ENCODE data around the gene JADE2.

Gene JADE2

DNA sequence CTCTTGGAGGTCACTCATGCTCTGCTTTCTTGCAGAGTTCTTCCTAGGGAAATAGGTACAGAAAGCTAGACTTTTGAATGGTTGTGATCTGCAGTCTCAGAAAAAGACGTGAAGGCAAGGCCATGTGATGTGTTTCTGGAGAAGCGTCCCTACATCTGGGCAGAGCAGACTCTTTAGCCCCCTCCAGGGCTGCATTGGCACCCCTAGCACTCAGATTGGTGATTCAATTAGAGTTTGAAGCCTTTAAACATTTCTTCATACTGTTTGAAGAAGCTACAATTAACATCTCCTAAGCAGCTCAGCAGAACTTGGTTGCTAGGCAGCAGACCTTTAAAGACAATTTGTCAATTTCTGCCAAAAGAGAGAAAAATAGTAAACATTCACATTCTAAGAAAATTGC, 21.6 kb downstream of the JADE2 start:
- DNase-seq (ENCODE audit: low spot score) = no peak
- TF ChIP-seq, protein P1, sequence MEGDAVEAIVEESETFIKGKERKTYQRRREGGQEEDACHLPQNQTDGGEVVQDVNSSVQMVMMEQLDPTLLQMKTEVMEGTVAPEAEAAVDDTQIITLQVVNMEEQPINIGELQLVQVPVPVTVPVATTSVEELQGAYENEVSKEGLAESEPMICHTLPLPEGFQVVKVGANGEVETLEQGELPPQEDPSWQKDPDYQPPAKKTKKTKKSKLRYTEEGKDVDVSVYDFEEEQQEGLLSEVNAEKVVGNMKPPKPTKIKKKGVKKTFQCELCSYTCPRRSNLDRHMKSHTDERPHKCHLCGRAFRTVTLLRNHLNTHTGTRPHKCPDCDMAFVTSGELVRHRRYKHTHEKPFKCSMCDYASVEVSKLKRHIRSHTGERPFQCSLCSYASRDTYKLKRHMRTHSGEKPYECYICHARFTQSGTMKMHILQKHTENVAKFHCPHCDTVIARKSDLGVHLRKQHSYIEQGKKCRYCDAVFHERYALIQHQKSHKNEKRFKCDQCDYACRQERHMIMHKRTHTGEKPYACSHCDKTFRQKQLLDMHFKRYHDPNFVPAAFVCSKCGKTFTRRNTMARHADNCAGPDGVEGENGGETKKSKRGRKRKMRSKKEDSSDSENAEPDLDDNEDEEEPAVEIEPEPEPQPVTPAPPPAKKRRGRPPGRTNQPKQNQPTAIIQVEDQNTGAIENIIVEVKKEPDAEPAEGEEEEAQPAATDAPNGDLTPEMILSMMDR (IDR thresholded peaks at IDR 0.05; ENCODE audit: borderline replicate concordance, control extremely low read depth, extremely low read depth, insufficient read depth, missing control alignments) = no peak
- in situ Hi-C loops (cut with MboI; ENCODE audit: low sequenced_read_pairs, unreplicated experiment) = no loop called here

DNA sequence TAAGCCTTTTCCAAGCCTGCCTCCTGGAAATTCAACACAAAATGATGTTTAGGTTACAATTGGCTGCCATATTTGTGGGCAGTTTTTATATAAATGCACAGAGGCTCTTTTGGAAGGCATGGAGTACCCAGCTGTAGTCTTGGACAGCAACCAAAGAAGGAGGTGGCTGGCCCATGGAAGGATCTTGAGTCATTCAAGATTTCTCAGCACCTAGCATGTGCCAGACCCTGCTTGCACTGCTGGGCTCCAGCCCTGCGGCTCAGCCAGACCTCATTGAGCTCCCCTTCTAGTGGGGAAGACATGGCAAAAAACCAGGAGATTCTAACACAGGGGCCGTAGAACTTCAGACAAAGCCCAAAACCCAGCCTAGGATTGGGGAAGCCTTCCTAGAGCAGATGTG, 22.1 kb downstream of the JADE2 start:
- DNase-seq (ENCODE audit: low spot score) = no peak
- in situ Hi-C loops (cut with MboI; ENCODE audit: low sequenced_read_pairs, unreplicated experiment) = no loop called here
- TF ChIP-seq, protein P1 (IDR thresholded peaks at IDR 0.05; ENCODE audit: borderline replicate concordance, control extremely low read depth, extremely low read depth, insufficient read depth, missing control alignments) = no peak

DNA sequence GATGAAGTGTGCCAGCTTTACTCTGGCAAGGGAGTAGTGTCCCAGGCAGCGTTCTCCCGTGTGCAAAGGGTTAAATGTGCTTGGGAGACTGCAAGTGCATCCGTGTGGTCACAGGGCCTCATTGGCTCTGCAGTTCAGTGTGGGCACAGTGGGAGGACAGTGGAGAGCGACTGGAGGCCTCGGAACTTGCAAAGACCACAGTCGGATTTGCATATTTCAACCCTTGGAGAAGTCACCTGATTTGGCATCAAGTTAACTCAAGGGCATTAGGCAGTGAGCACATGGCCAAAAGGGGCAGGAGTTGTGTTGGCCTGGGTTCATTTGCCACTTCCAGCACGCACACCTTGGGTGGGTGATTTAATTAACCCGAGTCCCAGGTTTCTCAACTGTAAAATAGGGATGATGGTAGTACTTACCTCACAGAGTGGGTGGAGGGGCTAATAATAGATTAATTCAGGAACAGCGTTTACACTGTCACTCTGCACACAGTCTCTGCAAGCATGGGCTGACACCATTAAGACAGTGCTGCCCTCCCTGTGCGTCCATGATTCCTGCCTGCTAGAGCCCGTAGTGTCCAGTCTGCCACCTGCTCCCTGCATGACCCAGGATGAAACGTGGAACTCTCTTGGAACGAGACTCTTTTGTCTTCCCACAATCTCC, 22.7 kb downstream of the JADE2 start:
- DNase-seq (ENCODE audit: low spot score) = no peak
- TF ChIP-seq, protein P1 (IDR thresholded peaks at IDR 0.05; ENCODE audit: borderline replicate concordance, control extremely low read depth, extremely low read depth, insufficient read depth, missing control alignments) = no peak
- in situ Hi-C loops (cut with MboI; ENCODE audit: low sequenced_read_pairs, unreplicated experiment) = no loop called here

DNA sequence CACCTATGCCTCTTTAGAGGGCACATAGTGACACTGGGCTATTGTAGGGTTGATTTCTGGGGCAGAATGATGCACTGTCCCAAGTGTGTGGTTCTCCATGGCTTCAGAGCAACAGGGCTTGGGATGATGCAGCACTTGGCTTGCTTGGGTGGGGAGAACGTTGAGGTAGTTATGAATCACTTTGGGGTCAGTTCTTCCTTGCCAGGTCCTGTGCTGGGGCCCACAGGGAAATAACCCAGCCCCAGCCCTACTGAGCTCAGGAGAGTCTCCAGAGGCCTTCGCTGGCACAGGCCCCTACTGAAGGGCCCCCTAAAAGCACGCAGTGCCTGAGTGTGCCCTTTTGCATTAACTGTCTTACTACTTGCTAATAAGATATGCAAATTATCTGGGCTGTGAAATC, 24.2 kb downstream of the JADE2 start:
- TF ChIP-seq, protein P1 (IDR thresholded peaks at IDR 0.05; ENCODE audit: borderline replicate concordance, control extremely low read depth, extremely low read depth, insufficient read depth, missing control alignments) = no peak
- DNase-seq (ENCODE audit: low spot score) = no peak
- in situ Hi-C loops (cut with MboI; ENCODE audit: low sequenced_read_pairs, unreplicated experiment) = no loop called here

DNA sequence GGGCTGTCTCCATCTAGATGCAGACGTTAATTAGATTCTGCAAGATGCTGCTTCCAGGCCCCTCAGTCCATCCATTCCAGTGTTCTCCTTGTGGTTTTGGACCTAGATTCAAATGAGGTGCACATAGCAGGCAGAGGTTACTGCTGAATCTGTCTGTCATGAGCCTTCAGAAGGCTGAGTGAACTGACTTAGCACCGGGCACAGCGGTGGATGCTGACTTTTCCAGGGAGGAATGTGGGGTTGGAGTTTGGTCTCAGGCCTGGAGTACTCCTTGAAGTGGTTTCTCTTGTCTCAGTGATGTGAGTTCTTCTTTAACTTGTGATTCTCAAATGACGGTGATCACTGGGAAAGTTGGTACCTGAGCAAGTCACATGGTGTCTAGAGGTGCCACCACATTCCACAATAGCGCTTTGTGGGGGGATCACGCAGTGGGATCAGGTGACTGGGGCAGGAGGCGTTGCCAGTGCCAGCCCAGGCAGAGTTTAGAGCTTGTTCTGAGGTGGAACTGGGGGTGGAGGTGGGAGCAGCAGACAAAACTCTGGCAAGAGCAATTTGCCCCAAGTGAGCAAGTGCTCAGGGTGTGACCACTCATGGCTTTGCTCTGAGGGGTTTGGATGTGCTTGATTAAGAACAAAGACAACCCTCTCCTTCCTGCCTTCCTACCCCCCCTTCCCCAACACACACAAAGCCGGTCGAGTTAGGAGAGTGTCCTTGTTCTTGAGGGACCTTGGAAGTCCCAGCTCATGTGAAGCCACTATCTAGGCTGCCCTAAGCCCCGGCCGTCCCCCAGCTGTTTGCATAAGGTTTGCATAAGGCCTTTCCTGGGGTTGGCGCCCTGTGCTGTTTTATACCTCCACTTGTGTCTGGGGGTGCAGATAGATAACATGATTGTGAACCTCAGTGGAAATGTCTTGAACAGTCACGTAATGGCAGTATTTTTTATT, 25.1 kb downstream of the JADE2 start:
- DNase-seq (ENCODE audit: low spot score) = no peak
- in situ Hi-C loops (cut with MboI; ENCODE audit: low sequenced_read_pairs, unreplicated experiment) = no loop called here
- TF ChIP-seq, protein P1 (IDR thresholded peaks at IDR 0.05; ENCODE audit: borderline replicate concordance, control extremely low read depth, extremely low read depth, insufficient read depth, missing control alignments) = no peak

DNA sequence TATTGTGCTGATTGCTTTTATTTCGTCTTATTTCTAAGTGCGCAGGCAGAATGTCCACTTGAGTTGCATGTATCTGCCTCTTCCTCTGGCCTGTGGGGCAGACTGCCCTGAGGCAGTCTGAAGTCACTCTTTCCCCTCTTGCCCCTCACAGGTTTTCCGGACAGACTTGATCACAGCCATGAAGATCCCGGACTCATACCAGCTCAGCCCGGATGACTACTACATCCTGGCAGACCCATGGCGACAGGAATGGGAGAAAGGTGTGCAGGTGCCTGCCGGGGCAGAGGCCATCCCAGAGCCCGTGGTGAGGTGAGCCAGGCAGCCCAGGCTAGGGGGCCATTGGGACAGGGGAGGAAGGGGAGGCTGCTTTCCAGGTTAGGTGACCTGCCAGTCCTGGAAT, 26.4 kb downstream of the JADE2 start:
- DNase-seq (ENCODE audit: low spot score) = no peak
- in situ Hi-C loops (cut with MboI; ENCODE audit: low sequenced_read_pairs, unreplicated experiment) = no loop called here
- TF ChIP-seq, protein P1 (IDR thresholded peaks at IDR 0.05; ENCODE audit: borderline replicate concordance, control extremely low read depth, extremely low read depth, insufficient read depth, missing control alignments) = no peak
